ENCODE results near the gene HSPBAP1. TPM values are rescaled to one million over a fixed set of nuclear protein-coding genes. Genes with fewer than 3 reads are reported as not detected.

HSPBAP1 gene
- total RNA-seq, 1 donor from 2014 or later = 4.3 TPM

DNA sequence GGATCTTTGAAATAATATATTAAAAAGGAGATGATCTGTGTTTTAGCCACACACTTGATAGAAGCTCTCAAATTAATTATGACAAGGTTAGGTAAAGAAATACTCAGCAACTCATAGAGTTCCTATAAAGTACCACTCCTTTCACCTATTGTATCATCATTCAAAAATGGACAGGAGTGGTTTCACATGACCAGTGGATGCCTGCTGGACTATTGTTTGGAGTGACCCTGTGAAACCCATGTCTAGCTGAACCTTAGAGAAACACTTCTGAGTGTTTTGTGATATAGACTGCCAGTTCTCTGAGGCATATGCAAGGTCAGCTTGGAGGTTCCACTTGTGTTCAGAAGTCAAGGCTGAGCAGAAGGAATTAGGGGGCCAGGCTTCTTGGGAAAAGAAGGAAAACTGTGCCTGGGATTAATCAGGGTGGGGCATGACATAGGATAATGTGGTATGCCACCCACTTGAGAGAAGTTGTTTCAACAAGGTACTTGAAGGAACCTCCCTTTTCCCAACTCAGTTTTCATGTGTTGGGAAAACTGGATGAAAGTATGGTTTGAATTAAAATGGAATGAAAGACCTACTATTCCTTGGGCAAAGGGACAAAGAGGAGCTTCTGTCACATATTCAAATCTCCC is 97.6 kb downstream of the HSPBAP1 start:
- intact Hi-C loops (cut with DNase I) = no loop called here
- no peak for DNase-seq (ENCODE audit: low spot score)

DNA sequence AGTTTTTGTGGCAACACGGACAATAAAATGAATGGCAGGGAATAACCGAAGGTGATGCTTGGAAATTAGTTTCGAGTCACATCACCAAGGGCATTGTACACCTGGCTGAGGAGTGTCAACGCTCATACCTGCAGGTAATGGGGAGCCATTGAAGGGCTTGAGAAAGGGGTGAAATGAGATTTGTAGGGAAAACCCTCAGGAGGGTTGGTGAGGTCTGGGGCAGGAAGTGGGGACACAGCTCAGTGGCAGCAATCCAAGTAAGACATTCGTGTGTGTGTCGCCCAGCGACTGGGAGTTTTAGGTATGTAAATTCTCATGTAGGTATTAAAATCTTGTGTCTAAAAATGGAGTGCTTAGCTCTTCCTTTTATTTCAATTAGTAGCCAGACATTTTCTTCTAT is 98.7 kb downstream of the HSPBAP1 start:
- intact Hi-C loops (cut with DNase I) = no loop called here
- no peak for DNase-seq (ENCODE audit: low spot score)

DNA sequence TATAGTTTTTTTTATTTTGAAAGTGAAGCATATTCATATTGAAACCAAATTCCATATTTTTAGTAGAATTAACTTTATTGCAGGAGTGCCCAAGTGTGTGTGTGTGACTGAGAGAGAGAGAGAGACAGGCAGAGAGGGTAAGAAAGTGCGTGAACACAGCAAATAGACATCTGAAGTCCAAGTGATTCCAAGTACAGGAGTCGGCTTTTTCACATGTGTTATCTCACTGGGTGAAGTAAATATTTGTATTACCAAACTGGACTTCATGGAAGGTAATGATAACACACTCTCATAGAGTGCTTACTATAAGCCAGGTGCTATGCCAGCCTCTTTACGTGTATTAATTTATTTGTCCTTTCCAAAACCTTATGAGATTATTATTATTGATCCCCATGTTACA is 101.0 kb downstream of the HSPBAP1 start:
- DNase-seq (ENCODE audit: low spot score) = no peak
- intact Hi-C loops (cut with DNase I) = no loop called here

DNA sequence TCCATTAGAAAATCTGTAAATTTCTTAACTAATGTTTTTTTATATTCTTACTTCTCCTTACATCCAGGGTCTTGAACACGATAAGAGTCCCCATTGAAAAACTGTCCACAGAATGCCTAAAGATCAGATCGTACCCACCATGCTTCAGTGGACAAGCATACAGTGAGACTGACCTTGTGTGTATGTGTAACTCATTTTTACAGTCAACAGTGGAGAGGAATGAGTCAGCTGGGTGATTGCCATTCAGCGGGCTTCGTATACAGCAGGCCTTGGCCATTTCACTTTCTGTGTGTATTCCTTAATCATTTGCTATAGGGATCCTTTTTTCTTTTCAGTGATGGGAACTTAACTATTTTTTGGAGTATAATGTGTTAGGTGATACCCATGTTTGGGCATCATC is 102.4 kb downstream of the HSPBAP1 start:
- intact Hi-C loops (cut with DNase I) = no loop called here
- no peak for DNase-seq (ENCODE audit: low spot score)

DNA sequence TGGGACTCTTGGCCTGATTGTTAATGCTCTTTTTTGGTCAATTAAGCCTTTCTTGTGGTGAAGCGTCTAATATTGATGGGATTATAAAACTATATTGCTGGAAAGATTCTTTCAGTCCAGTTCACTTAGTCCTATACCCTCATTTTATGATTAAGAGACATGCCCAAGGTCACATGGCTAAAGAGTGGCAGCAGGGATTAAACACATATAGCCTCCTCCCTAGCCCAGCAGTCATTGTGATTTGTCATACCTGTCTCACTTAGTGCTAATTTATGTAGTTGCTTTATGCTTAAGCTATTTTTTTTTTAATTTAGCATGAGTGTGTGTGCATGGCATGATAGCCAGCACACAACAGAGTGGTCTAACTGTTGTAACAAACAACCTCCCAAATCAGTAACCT is 103.5 kb downstream of the HSPBAP1 start:
- intact Hi-C loops (cut with DNase I) = no loop called here

More for the DNA sequence above, 103.5 kb downstream of the HSPBAP1 start:
- no peak for DNase-seq (ENCODE audit: low spot score)

Other genes starting within 250 kb of the HSPBAP1 start
- gene PARP9, start 229.5 kb downstream of the HSPBAP1 start, total RNA-seq = 15.0 TPM
- 14.3 TPM for gene DTX3L, start 229.5 kb downstream of the HSPBAP1 start, total RNA-seq
- gene PARP15, start 216.2 kb downstream of the HSPBAP1 start, total RNA-seq = 0.67 TPM
- 12.7 TPM for gene PARP14, start 113.0 kb downstream of the HSPBAP1 start, total RNA-seq
- 9.5 TPM for gene SLC49A4, start 1.2 kb upstream of the HSPBAP1 start, total RNA-seq
- 21.1 TPM for gene SEMA5B, start 233.9 kb upstream of the HSPBAP1 start, total RNA-seq